ENCODE results near the gene RTP3.

Gene RTP3

DNA sequence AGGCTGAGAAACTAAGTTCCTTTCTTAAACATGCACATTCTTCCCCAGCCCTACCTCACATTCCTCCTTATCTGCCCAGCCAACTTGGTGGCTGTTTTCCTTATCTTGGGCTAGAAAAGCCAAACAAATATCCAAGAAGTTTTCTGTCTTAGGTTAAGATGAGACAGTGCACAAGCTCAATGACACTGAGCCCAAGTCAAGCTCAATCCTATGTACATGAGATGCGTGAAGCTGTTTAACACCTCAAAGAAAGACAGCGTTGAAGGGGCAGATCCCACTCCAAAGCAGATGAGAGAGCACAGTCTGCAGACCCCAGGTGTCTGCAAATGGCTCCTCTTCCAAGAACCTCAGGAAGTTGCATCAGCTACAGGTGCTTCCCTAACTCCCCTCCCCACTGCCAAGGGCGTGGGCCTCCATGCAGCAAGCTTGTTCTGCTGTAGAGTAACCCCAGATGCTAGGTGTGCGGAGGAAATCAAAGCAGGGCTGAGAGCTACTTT, 51.7 kb downstream of the RTP3 start:
- no peak for DNase-seq

GRCh38 chr3:46549989-46550388, 52.2 kb downstream of the RTP3 start:
- no peak for DNase-seq

All from stimulated activated CD4-positive, alpha-beta T cell treated with anti-CD3 and anti-CD28 coated beads, Interleukin-12 subunit alpha, Interleukin-12 subunit beta, amount 100 ng/mL, for 4 hours (primary cell).